CD14-positive monocyte (primary cell): ENCODE measurements around the gene PEX11A. TPM values are rescaled to one million over a fixed set of nuclear protein-coding genes. Genes with fewer than 3 reads are reported as not detected.

ENCODE experiments used
- DNase-seq, 3 donors: peaks; one replicate each; pipeline ENCODE4 v3.0.0-alpha.2; 2011 to 2022
- H2AFZ ChIP-seq: 2 replicates; pipeline ENCODE4 v1.6.0; 2012; ENCODE audit warnings: mild to moderate bottlenecking, low read depth, low read length, inconsistent platforms; ENCODE audit not compliant: insufficient read depth, poor library complexity, severe bottlenecking
- H3K27ac ChIP-seq, 2 donors: 1 replicate in 1 of 2; 2 replicates in 1 of 2; pipeline ENCODE4 v1.5.1; 2012 to 2013; ENCODE audit warnings: low read length in 2 of 2, control low read depth in 1 of 2, inconsistent platforms in 1 of 2, low read depth in 1 of 2, mild to moderate bottlenecking in 1 of 2
- H3K27me3 ChIP-seq, 2 donors: one replicate each; pipeline versions ENCODE4 v1.6.0 to v1.6.1; 2011 to 2013; ENCODE audit warnings: low read length in 2 of 2; ENCODE audit not compliant: control insufficient read depth in 2 of 2, insufficient read depth in 2 of 2
- H3K36me3 ChIP-seq, 2 donors: replicated peaks in 1 of 2; 1 replicate in 1 of 2; 2 replicates in 1 of 2; pipeline versions ENCODE4 v1.5.1 to v1.6.1; 2012 to 2013; ENCODE audit warnings: low read length in 2 of 2, control low read depth in 1 of 2, inconsistent platforms in 1 of 2, mild to moderate bottlenecking in 1 of 2; ENCODE audit not compliant: insufficient read depth in 2 of 2, control insufficient read depth in 1 of 2
- H3K4me1 ChIP-seq, 2 donors: 1 replicate in 1 of 2; 2 replicates in 1 of 2; pipeline versions ENCODE4 v1.5.1 to v1.6.1; 2012 to 2013; ENCODE audit warnings: low read length in 2 of 2, control low read depth in 1 of 2, inconsistent platforms in 1 of 2, mild to moderate bottlenecking in 1 of 2, moderate library complexity in 1 of 2; ENCODE audit not compliant: insufficient read depth in 2 of 2, control insufficient read depth in 1 of 2
- H3K4me2 ChIP-seq: replicated peaks from 2 replicates; pipeline ENCODE3; 2012; ENCODE audit warnings: low read length, moderate library complexity, mild to moderate bottlenecking; ENCODE audit not compliant: poor library complexity, severe bottlenecking; ENCODE audit errors: extremely low read depth
- H3K4me3 ChIP-seq, 3 experiments: fragments of 200-600 bp in 1 of 3; sonication (generic) in 1 of 3; replicated peaks in 1 of 3; 1 replicate in 2 of 3; 2 replicates in 1 of 3; pipeline ENCODE4 v1.5.1; 2011 to 2013; ENCODE audit warnings: low read length in 3 of 3, mild to moderate bottlenecking in 3 of 3, control low read depth in 2 of 3, low read depth in 2 of 3, inconsistent platforms in 1 of 3, moderate library complexity in 1 of 3
- H3K79me2 ChIP-seq: 2 replicates; pipeline ENCODE4 v1.6.0; 2012; ENCODE audit warnings: mild to moderate bottlenecking, control low read depth, inconsistent platforms, low read length, moderate library complexity; ENCODE audit not compliant: insufficient read depth
- H3K9ac ChIP-seq: 2 replicates; pipeline ENCODE4 v1.6.0; 2017; ENCODE audit warnings: low read length, mild to moderate bottlenecking; ENCODE audit not compliant: insufficient read depth, poor library complexity, severe bottlenecking
- H3K9me3 ChIP-seq, 2 donors: replicated peaks in 1 of 2; 1 replicate in 1 of 2; 2 replicates in 1 of 2; pipeline versions ENCODE4 v1.5.1 to v1.6.1; 2012 to 2013; ENCODE audit warnings: low read length in 2 of 2, control low read depth in 1 of 2; ENCODE audit not compliant: control insufficient read depth in 1 of 2, insufficient read depth in 1 of 2
- H4K20me1 ChIP-seq: 2 replicates; pipeline ENCODE4 v1.6.0; 2012; ENCODE audit warnings: mild to moderate bottlenecking, low read length, control low read depth, moderate library complexity; ENCODE audit not compliant: insufficient read depth
- H3K27ac Mint-ChIP-seq, 7 donors: one replicate each; pipeline ENCODE4 v1.8.0; 2020; ENCODE audit warnings: mild to moderate bottlenecking in 7 of 7, mixed read lengths in 7 of 7, moderate library complexity in 6 of 7, inconsistent platforms in 2 of 7
- H3K27me3 Mint-ChIP-seq, 3 donors: one replicate each; pipeline ENCODE4 v1.8.0; 2021 to 2022; ENCODE audit warnings: low read depth in 3 of 3, mild to moderate bottlenecking in 3 of 3, mixed read lengths in 3 of 3, moderate library complexity in 3 of 3, inconsistent platforms in 1 of 3
- H3K36me3 Mint-ChIP-seq, 2 donors: one replicate each; pipeline ENCODE4 v1.8.0; 2020; ENCODE audit warnings: mixed read lengths in 2 of 2, inconsistent platforms in 1 of 2, mild to moderate bottlenecking in 1 of 2
- H3K4me1 Mint-ChIP-seq: one replicate; pipeline ENCODE4 v1.8.0; 2020; ENCODE audit warnings: mild to moderate bottlenecking, mixed read lengths
- H3K4me3 Mint-ChIP-seq, 2 donors: one replicate each; pipeline ENCODE4 v1.8.0; 2020; ENCODE audit warnings: mild to moderate bottlenecking in 2 of 2, mixed read lengths in 2 of 2, moderate library complexity in 1 of 2
- H3K9me3 Mint-ChIP-seq, 7 donors: one replicate each; pipeline ENCODE4 v1.8.0; 2020 to 2022; ENCODE audit warnings: mixed read lengths in 7 of 7, mild to moderate bottlenecking in 6 of 7, moderate library complexity in 6 of 7, inconsistent platforms in 2 of 7
- WGBS: methylation state at CpG from one replicate; pipeline ENCODE4 v1.1.5; 2013; ENCODE audit warnings: missing lambda C conversion rate; ENCODE audit not compliant: insufficient coverage; 5-methylcytosine and 5-hydroxymethylcytosine counted together
- intact Hi-C, 2 donors: fragments of 100-400 bp; cut with micrococcal nuclease; formaldehyde crosslinking; loops; one replicate each; pipeline versions ENCODE4 v1.15.0 to v1.15.1; 2023
- polyA plus RNA-seq, 3 donors: library from polyadenylated mRNA; depleted of rRNA in 1 of 3; unstranded in 2 of 3; stranded (reverse) in 1 of 3; fragments of 300-500 nt in 2 of 3; fragments of >200 nt in 1 of 3; fragmentation: Illumina TruSeq in 2 of 3; gene quantifications; 1 replicate in 2 of 3; 2 replicates in 1 of 3; pipeline ENCODE4 v1.2.3, GENCODE V29; 2012 to 2021
- TF ChIP-seq, protein P1 (sequence below): fragments of 200-600 bp; IDR thresholded peaks from one replicate; pipeline ENCODE4 v1.8.0; 2022; ENCODE audit warnings: antibody characterized with exemption, mild to moderate bottlenecking

PEX11A gene
- polyA plus RNA-seq, 3 donors, result 0.72 to 0.84 (median 0.75) TPM

DNA sequence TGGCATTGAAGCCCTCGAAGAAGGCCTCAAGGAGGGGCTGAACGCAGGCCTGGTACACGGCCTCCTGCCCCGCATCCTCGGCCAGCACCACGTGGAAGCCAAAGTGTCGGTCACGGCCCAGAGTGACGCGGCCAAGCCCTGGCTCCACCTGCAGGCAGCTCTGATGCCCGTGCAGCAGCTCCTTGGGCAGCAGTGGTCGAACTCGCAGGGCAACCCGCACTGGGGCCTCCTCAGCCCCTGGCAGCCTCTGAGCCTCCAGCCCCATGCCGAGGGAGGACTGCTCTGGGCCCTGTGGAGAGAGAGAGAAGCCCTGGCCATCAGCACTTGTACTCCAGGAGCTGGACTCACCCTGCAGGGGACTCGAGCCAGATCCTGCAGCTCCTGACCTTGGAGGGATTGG lies 37.9 kb downstream of the PEX11A start:
- Mint-ChIP-seq H3K4me1 (peaks cover 10% of the 10 kb centered on the region), H3K36me3 (peaks cover 7 to 15% of the 10 kb centered on the region in 2 donors), H3K4me3 (no peak overlapping the region), H3K9me3 (peaks cover 2 to 11% (median 9%) of the 10 kb centered on the region in 7 donors), H3K27ac (no peak overlapping the region), H3K27me3 (peaks cover 28 to 46% (median 44%) of the 10 kb centered on the region in 3 donors)
- no peaks in the 10 kb centered on the region for H4K20me1 ChIP-seq
- DNase-seq, result no peak
- H3K9ac ChIP-seq, result no peak overlapping the region
- H3K27me3 ChIP-seq, result peaks cover 30 to 36% of the 10 kb centered on the region in 2 donors
- no peak overlapping the region for H3K27ac ChIP-seq
- TF ChIP-seq, protein P1, sequence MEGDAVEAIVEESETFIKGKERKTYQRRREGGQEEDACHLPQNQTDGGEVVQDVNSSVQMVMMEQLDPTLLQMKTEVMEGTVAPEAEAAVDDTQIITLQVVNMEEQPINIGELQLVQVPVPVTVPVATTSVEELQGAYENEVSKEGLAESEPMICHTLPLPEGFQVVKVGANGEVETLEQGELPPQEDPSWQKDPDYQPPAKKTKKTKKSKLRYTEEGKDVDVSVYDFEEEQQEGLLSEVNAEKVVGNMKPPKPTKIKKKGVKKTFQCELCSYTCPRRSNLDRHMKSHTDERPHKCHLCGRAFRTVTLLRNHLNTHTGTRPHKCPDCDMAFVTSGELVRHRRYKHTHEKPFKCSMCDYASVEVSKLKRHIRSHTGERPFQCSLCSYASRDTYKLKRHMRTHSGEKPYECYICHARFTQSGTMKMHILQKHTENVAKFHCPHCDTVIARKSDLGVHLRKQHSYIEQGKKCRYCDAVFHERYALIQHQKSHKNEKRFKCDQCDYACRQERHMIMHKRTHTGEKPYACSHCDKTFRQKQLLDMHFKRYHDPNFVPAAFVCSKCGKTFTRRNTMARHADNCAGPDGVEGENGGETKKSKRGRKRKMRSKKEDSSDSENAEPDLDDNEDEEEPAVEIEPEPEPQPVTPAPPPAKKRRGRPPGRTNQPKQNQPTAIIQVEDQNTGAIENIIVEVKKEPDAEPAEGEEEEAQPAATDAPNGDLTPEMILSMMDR, result no peak
- no peak overlapping the region for H3K4me2 ChIP-seq
- no peak overlapping the region for H3K4me3 ChIP-seq
- intact Hi-C loops, result no loop called here
- H3K9me3 ChIP-seq, result peaks cover 0 to 5% of the 10 kb centered on the region in 2 donors
- H3K79me2 ChIP-seq, result no peaks in the 10 kb centered on the region
- H3K36me3 ChIP-seq, result no peaks in the 10 kb centered on the region
- 87% methylated on average over 14 of the region's 16 CpGs for whole genome bisulfite sequencing
- H2AFZ ChIP-seq, result no peak overlapping the region
- peaks cover 7 to 14% of the 10 kb centered on the region in 2 donors for H3K4me1 ChIP-seq

DNA sequence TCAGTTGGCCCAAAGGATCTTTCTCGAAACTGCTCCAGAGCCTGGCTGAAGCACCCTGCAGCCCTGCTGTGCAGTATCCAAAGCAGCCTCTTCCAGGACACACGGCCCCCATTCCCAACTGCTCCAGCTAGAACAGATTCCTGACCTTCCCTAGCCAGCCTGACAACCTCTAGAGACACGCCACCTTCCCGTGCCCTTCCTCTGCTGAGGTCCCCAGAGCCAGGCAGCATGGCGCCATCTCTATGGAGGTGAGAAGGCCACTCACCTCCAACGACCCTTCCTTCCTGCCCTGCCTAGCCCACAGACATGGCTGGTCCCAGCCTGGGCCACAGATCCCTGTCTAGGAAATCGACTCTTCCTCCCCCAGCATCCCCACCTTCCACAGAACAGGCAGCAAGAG lies 38.4 kb downstream of the PEX11A start:
- intact Hi-C loops, result no loop called here
- H3K4me2 ChIP-seq, result no peak overlapping the region
- H3K4me3 ChIP-seq, result no peak overlapping the region
- no peak overlapping the region for H3K9ac ChIP-seq
- H3K36me3 ChIP-seq, result no peaks in the 10 kb centered on the region
- peaks cover 2 to 11% (median 9%) of the 10 kb centered on the region in 7 donors for H3K9me3 Mint-ChIP-seq
- TF ChIP-seq, protein P1, result no peak
- peaks cover 7 to 14% of the 10 kb centered on the region in 2 donors for H3K4me1 ChIP-seq
- H3K27me3 Mint-ChIP-seq, result peaks cover 28 to 45% (median 42%) of the 10 kb centered on the region in 3 donors
- no peak for DNase-seq
- peaks cover 7 to 15% of the 10 kb centered on the region in 2 donors for H3K36me3 Mint-ChIP-seq
- 92% methylated on average over 7 of the region's 7 CpGs for WGBS
- H3K27ac ChIP-seq, result no peak overlapping the region
- no peak overlapping the region for H3K27ac Mint-ChIP-seq
- peaks cover 0 to 5% of the 10 kb centered on the region in 2 donors for H3K9me3 ChIP-seq
- H3K79me2 ChIP-seq, result no peaks in the 10 kb centered on the region
- no peak overlapping the region for H3K4me3 Mint-ChIP-seq
- H4K20me1 ChIP-seq, result no peaks in the 10 kb centered on the region
- peaks cover 30 to 36% of the 10 kb centered on the region in 2 donors for H3K27me3 ChIP-seq
- H2AFZ ChIP-seq, result no peak overlapping the region
- H3K4me1 Mint-ChIP-seq, result peaks cover 14% of the 10 kb centered on the region
